Endodermal cell (in vitro differentiated cells): ENCODE measurements around the gene EFHC1. TPM values are rescaled to one million over a fixed set of nuclear protein-coding genes. Genes with fewer than 3 reads are reported as not detected.

ENCODE experiments used
- DNase-seq: peaks from one replicate; pipeline ENCODE4 v3.0.0-alpha.2; 2017
- H3K27ac ChIP-seq: 2 replicates; pipeline ENCODE4 v1.5.1; 2013; ENCODE audit warnings: mild to moderate bottlenecking, low read depth, low read length, moderate library complexity
- H3K27me3 ChIP-seq: 2 replicates; pipeline ENCODE4 v1.6.1; 2013; ENCODE audit warnings: mild to moderate bottlenecking, low read length, moderate library complexity; ENCODE audit not compliant: insufficient read depth, control insufficient read depth, poor library complexity, severe bottlenecking
- H3K36me3 ChIP-seq: 2 replicates; pipeline ENCODE4 v1.7.0; 2013; ENCODE audit warnings: mild to moderate bottlenecking, low read length, moderate library complexity; ENCODE audit not compliant: control insufficient read depth, insufficient read depth
- H3K4me1 ChIP-seq: one replicate; pipeline ENCODE4 v1.7.0; 2013; ENCODE audit warnings: low read length; ENCODE audit not compliant: control insufficient read depth, insufficient read depth
- H3K4me3 ChIP-seq: 2 replicates; pipeline ENCODE4 v1.5.1; 2013; ENCODE audit warnings: mild to moderate bottlenecking, low read length, moderate library complexity
- H3K9ac ChIP-seq: 2 replicates; pipeline ENCODE4 v1.6.1; 2013; ENCODE audit warnings: mild to moderate bottlenecking, low read length, moderate library complexity; ENCODE audit not compliant: poor library complexity, severe bottlenecking; ENCODE audit errors: extremely low read depth
- H3K9me3 ChIP-seq: 2 replicates; pipeline ENCODE4 v1.6.1; 2013; ENCODE audit warnings: mild to moderate bottlenecking, low read length, moderate library complexity; ENCODE audit not compliant: control insufficient read depth
- H3K27ac Mint-ChIP-seq: 2 replicates; pipeline ENCODE4 v1.8.0; 2020; ENCODE audit warnings: mixed read lengths
- H3K27me3 Mint-ChIP-seq: 2 replicates; pipeline ENCODE4 v1.8.0; 2021; ENCODE audit warnings: mild to moderate bottlenecking, mixed read lengths; ENCODE audit not compliant: insufficient read depth
- H3K36me3 Mint-ChIP-seq: 2 replicates; pipeline ENCODE4 v1.8.0; 2020; ENCODE audit warnings: low read depth, mixed read lengths
- H3K4me1 Mint-ChIP-seq: 2 replicates; pipeline ENCODE4 v1.8.0; 2020; ENCODE audit warnings: mixed read lengths
- H3K4me3 Mint-ChIP-seq: 2 replicates; pipeline ENCODE4 v1.8.0; 2020; ENCODE audit warnings: mild to moderate bottlenecking, moderate library complexity, mixed read lengths
- H3K9me3 Mint-ChIP-seq: 2 replicates; pipeline ENCODE4 v1.8.0; 2020; ENCODE audit warnings: mild to moderate bottlenecking, mixed read lengths
- CTCF ChIP-seq: fragments of 200-600 bp; sonication (generic); conservative IDR thresholded peaks from 2 replicates; pipeline ENCODE4 v1.5.0; 2021; ENCODE audit warnings: antibody characterized with exemption, mild to moderate bottlenecking
- WGBS, 2 experiments: methylation state at CpG; one replicate each; pipeline versions ENCODE4 v1.1.5 to v1.1.7; 2013; ENCODE audit warnings: missing lambda C conversion rate in 2 of 2, mixed read lengths in 1 of 2; ENCODE audit not compliant: insufficient coverage in 1 of 2, insufficient read length in 1 of 2; 5-methylcytosine and 5-hydroxymethylcytosine counted together
- total RNA-seq, 2 donors: library from RNA; stranded (reverse); fragmentation: NEBNext Ultra II Directional in 1 of 2; extraction: Animal tissue kit (Norgen Biotek cat#: 25700) in 1 of 2; gene quantifications; 2 replicates in 1 of 2; 3 replicates in 1 of 2; pipeline ENCODE4 v1.2.1, GENCODE V29; 2021

The EFHC1 gene
- total RNA-seq, 2 donors from 2014 or later: 26.4 to 46.4 TPM

DNA sequence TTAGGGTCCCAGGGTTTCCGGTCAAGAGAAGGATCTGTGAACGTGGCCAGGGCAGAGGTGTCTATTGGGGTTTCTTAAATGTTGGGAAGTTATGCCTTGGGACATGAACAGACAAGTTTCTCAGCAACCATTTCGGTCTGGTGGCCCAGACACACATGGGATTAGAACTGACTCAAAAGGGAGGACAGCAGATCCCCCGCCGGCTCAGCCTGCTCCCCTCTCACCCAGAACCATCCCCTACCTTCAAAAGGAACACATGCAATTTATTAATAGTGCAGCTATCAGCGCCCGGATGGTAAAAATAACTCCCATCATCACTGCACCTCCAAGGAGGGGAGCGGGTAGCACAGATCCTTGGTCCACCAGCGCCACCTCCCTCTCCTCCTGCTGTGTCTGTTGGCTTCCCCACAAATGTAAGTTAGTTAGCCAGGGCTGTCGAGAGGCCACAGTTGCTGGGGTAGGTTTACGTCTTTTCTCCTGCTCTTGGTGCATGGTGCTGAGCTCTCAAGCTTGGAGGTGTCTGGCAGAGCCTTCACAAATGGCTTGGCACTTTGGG is 79.6 kb downstream of the EFHC1 start:
- Histone ChIP-seq H3K36me3 (peaks cover 16% of the 10 kb centered on the region), H3K27me3 (no peaks in the 10 kb centered on the region), H3K9me3 (peaks cover 3% of the 10 kb centered on the region), H3K27ac (no peak overlapping the region), H3K4me3 (no peak overlapping the region), H3K9ac (no peak overlapping the region), H3K4me1 (peaks cover 11% of the 10 kb centered on the region)
- peaks cover 24% of the 10 kb centered on the region for H3K36me3 Mint-ChIP-seq
- peaks cover 22% of the 10 kb centered on the region for H3K4me1 Mint-ChIP-seq
- no peak for TF ChIP-seq CTCF
- H3K27ac Mint-ChIP-seq: peak overlapping the region; percentile 95
- H3K27me3 Mint-ChIP-seq: no peaks in the 10 kb centered on the region
- no peak overlapping the region for H3K4me3 Mint-ChIP-seq
- DNase-seq: no peak
- no peaks in the 10 kb centered on the region for H3K9me3 Mint-ChIP-seq
- 90 to 95% methylated on average over 6 to 11 of the region's 11 CpGs for whole genome bisulfite sequencing, 2 experiments

- TF ChIP-seq CTCF: no peak
- Histone ChIP-seq H3K27ac (no peak overlapping the region), H3K9ac (no peak overlapping the region), H3K9me3 (no peaks in the 10 kb centered on the region), H3K36me3 (peaks cover 23% of the 10 kb centered on the region), H3K4me3 (no peak overlapping the region), H3K27me3 (no peaks in the 10 kb centered on the region), H3K4me1 (peaks cover 11% of the 10 kb centered on the region)
- no peak for DNase-seq
- peaks cover 22% of the 10 kb centered on the region for H3K36me3 Mint-ChIP-seq
- peaks cover 22% of the 10 kb centered on the region for H3K4me1 Mint-ChIP-seq
- 94% methylated on average over 5 to 9 of the region's 9 CpGs for WGBS, 2 experiments
- H3K9me3 Mint-ChIP-seq: no peaks in the 10 kb centered on the region
- no peaks in the 10 kb centered on the region for H3K27me3 Mint-ChIP-seq
- peak overlapping the region; percentile 95 for H3K27ac Mint-ChIP-seq
- H3K4me3 Mint-ChIP-seq: no peak overlapping the region
Observed at GRCh38 chr6:52500238-52501129, 80.3 kb downstream of the EFHC1 start.

DNA sequence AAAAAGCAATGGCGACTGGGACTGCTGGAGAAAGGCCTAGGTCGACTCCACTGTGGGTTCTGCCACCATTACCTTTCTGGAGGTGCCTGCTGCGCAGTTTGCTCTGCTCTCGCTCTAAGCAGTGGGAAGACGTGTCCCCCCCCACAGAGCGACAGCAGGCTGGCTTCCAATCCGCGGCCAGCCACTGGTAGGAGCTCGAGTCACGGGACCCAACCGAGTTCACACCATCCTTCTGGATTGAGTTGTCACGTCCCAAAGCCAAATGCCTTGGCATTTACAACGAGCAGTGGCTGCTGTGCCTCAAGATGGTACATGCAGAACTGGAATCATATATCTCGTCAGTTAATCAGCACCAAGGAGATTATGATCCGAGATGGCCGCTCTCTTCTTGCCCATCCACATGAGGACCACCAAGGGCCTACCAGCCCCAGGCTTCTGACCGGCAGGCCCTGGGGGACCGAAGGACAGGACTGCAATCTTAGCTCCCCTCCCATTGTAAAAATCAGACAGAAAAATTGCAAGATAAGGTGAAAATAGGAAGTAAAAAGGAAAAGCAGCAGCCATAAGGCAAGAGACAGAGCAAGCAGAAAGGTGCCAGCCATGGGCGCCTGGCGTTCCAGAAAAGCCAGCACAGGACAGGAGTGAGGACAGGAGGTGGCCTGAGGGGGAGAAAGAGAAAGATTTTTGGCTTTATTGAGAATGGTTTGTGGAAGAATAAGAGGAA is 82.3 kb downstream of the EFHC1 start:
- Histone ChIP-seq H3K9me3 (no peaks in the 10 kb centered on the region), H3K4me3 (no peak overlapping the region), H3K4me1 (peaks cover 11% of the 10 kb centered on the region), H3K27me3 (no peaks in the 10 kb centered on the region), H3K9ac (no peak overlapping the region), H3K36me3 (peaks cover 39% of the 10 kb centered on the region), H3K27ac (no peak overlapping the region)
- 92 to 94% methylated on average over 17 to 20 of the region's 20 CpGs for WGBS, 2 experiments
- H3K36me3 Mint-ChIP-seq: peaks cover 22% of the 10 kb centered on the region
- TF ChIP-seq CTCF: no peak
- H3K4me1 Mint-ChIP-seq: peaks cover 22% of the 10 kb centered on the region
- no peaks in the 10 kb centered on the region for H3K9me3 Mint-ChIP-seq
- H3K27ac Mint-ChIP-seq: no peak overlapping the region
- no peak for DNase-seq
- no peaks in the 10 kb centered on the region for H3K27me3 Mint-ChIP-seq
- no peak overlapping the region for H3K4me3 Mint-ChIP-seq
